HG03039 (cell line): Measurements from ENCODE around the gene PPA2.
"Not testable (repeated sequence)": the region's sequence is repeated elsewhere in the genome, so short reads cannot be mapped to it uniquely, and the experiment has no call there.

Experiments
- ATAC-seq: cut with Tn5 transposase; IDR thresholded peaks from one replicate; pipeline ENCODE4 v1.9.1; 2021; ENCODE audit warnings: mild to moderate bottlenecking, moderate library complexity; ENCODE audit not compliant: unreplicated experiment

The PPA2 gene

DNA sequence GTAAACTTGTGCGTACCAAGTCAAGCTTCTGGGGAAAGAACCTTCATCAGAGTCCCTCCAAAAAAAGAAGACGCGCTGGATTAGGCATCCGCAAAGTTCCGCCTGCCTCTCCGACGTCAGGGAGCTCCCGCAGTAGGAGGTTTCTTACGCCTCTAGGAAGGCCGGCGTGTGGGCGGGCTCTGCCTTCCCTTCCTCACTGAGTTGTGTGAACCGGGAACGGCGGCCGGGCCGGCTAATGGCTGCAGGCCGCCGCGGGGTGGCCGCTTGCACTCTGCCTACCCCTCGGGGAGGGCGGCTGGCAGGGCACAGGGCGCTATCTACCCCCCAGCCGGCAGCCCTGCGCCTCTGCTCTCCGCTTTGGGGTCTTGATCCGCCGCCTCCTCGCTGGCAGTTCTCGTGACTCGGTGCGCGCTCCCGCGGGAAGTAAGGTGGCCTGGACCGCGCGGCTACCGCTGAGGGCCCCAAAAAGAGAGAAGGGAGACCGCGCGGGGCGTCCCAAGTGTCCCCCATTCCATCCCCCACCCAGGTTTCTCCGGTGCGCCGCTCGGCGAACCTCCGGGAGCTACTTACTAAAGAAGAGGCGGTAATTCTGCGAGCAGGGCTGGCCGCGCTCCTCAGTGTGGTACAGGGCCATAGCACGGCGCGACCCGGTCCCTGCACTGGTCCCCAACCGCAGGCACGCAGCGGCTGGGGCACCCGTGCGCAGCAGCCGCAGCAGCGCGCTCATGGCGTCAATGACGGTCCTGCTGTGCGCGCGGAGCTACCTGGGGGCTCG is at the start of gene PPA2:
Gene PPA2, minus strand, starts transcription at position 739 of the 775 bp plus-strand sequence. Its CDS starts 12 bp downstream, at position 727.
- ATAC-seq, result peak; percentile 87

DNA sequence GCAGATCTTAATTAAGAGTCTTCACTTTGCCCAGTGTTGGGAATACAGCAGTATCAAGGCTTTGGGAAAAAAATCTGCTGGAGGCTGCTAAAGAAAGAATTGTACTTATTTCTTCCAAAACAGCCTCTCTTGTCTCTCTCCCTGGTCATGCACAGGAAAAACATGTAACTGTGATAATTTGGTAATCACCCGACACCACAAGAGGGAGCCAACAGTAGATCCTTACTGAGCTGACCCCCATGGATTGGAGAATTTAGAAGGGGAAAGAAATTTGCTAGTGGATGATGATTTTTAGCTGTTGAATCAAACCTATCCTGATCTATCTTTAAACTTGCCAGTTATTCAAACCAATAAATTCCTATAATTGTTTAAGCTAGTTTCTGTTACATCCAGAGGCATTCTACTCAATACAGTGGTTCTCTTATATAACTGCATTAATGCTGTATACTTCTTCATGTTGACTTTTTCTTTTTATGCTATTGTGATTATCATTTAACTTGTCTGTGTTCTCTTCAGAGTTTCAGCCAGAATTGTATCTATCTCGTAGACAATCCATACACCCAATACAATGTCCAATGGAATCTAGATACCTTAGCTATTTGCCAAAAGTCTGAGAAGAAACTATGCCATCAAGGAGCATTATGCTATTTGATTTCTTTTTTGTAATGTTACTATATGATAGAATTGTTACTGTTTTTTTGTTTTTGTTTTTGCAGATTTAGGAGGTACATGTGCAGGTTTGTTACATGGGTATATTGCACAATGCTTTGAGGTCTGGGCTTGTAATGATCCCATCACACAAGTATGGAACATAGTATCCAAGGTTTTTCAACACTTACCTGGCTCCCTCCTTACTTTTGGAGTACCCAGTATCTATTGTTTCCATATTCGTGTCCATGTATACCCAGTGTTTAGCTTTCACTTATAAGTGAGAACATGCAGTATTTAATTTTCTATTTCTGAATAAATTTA is 47.2 kb upstream of the PPA2 start:
- peak; percentile 70 for ATAC-seq

DNA sequence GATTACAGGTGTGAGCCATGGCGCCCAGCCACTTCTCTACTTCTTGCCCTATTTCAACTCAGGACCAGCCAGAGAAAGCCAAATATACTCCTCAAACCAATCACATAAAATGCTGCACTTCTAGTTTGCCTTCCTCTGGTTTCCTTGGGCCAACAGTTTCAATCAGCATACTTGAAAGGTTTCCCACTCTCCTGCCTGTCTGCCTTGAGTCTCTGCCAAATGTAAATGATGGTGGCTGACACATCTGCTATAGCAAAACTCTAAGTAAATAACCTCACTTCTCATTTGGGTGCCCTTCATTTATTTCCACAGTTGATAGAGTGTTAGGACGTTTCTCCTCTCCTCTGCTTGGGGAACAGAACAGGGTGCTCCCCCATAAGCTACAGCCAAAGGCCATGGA is 36.4 kb upstream of the PPA2 start:
- no peak for ATAC-seq

DNA sequence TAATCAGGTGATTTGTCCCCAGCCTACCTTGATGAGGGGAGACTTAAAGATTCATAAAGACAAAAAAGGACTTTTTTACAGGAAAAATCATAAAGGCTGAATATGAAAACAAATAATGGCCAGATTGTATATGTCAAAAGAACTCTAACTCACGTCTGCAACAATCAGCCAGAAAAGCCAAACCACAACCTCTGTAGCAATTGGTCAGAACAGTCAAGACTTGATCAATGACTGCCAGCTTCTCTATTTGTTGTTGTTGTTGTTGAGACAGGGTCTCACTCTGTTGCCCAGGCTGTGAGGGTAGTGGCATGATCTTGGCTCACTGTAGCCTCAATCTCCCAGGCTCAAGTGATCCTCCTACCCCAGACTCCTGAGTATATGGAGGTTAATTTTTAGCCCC is 35.9 kb upstream of the PPA2 start:
- ATAC-seq, result no peak

DNA sequence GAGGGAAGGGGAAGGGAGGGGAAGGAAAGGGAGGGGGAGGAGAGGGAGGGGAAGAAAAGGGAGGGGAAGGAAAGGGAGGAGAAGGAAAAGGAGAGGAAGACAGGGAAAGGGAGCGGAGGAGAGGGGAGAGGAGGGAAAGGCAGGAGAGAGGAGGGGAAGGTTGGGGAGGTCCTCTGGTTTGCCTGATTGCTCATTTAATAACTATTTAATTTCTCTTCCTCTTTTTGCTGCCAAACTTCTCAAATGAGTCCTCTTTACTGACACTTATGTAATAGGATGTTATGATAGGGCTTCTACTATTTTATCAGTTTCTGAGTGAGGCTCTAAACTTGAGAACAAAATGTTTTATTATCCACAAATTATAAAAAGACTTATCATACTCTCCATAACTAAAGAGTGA is 35.4 kb upstream of the PPA2 start:
- ATAC-seq, result peak; percentile 72

DNA sequence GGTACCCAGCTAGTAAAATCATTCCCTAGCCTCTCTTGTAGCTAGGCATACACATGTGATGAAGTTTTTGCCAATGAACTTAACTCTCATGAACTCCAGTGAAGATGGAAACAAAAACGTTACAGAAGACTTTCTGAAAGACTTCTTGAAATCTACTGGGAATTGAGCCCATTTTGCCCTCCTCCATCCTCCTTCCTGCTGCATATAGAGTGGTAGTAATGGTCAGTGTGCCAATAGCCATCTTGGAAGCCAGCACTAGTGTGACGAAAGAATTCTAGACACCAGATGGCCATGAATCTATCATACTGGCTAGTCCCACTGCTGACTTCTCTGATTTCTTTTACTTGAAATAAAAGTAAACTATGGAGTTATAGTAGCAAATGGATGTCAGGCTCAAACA is 30.9 kb upstream of the PPA2 start:
- no peak for ATAC-seq

DNA sequence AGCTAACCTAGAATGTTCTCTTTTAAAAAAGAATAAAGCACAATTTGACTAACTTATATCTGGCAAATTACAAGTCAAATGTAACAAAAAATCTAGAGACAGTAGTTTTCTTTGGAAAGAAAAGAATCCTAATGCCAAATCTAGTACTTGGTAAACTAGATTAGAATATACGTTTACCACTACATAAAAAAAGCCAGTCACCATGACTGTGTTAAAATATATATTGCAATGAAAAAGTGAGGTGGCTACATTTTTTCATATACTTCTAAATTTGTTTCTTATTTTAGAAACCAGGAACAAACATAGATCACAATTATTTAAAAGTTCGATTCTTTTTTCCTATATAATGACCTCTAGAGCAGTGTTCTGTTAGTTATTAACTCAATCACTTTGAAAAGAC is 29.6 kb upstream of the PPA2 start:
- ATAC-seq, result no peak

DNA sequence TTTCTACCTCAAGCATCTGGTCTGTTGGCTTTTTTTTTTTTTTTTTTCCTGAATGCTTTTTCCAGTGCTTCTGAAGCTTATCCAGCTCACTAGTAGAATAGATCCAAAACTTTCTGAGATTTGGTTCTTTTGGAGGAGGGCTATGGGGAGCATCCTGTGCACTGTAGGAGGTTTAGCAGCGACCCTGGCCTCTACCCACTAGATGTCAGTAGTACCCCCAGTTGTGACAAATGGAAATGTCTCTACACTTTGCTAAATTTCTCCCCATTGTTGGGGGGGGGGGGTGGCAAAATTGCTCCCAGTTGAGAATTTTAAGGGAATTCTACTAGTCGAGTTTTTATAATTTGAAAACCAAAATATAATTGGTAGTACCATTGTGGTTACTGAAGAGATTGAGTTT is 23.0 kb upstream of the PPA2 start:
- ATAC-seq, result no peak

DNA sequence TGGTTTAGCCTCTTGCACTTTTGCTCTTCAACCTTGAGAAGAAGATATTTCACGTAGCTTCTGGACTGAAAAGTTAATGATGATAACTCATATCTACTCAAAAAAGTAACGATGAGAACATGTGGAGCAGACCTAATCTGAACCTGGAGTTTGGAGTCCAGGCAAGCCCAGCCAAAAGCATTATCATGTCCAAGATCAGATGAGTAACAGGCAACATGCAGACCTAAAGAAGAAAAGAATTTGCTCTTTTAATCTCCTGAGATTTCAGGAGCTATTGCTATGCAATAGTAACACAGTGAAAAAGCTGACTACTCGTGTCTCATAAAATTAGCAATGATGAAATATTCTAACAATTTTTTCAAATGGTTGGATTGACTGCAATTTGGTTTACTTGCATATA is 21.8 kb upstream of the PPA2 start:
- no peak for ATAC-seq

DNA sequence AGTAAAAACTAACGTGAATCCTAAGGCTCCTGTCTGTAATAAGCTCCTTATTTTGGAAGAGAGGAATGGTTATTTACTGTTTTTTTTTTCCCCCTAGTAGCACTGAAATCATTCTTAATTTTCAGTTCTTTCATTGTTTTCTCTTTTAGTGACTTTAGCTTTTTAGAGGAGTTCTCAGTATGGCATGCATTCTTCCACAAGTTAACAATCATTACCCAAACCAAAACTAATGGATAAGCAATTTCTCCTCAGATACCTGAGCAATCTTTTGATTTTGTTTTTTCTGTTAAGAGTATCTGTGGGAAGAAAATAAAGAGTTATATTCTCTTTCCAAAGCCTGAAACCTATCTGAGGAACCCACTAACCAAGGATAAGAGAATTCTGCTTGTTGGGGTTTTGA is 16.7 kb upstream of the PPA2 start:
- no peak for ATAC-seq

DNA sequence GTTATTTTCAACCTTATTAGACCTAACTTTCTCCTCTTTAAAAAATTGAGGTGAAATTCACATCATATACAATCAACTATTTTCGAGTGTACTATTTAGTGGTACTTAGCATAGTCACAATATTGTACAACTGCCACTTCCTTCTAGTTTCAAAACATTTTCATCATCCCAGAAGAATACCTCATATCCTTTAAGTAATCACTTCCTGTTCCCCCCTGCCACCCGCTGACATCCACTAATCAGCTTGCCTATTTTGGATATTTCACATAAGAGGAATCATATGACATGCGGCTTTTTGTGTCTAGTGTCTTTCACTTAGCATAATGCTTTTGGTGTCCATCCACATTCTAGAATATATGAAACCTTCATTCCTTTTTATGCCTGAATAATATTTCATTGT is 10.0 kb upstream of the PPA2 start:
- no peak for ATAC-seq

DNA sequence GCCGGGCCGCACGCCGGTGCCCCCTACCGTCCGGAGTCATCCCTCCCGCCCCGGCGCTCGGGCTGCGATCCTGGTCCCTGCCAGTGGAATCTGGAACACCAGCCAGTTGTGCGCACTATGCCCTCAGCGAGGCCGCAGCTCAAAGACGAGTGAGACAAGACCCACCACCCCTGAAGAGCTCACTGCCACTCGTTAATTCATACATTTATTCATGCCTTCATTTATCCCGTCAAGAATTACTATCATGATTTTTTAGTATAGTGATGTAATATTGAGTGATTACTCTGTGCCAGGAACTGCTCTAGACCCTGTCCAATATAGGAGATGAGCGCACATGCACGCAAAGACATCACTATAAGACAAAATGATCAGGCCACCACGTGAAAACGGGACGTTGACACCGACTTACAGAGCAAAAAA is 247 bp upstream of the PPA2 start:
- ATAC-seq, result peak; percentile 1

DNA sequence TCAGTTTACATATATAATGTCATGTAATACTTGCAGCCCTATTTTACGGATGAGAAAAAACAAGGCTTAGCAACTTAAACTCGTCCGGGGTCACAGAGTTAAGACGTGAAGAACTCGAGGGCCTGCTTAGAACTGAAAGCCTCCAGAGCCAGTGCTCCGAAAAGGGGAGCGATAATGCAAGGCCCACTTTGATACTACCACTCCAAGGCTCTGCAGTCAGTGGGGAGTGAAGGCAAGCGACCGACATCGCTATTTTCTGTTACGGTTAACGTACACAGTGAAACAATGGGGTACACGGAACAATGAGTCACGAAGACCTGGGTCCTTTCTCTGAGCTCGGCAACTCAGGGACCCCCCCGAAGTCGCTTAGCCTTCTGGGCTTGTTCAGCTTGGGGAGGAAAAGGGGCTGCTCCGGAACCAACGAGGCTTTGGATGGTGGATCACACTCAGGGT is 965 bp downstream of the PPA2 start:
- ATAC-seq, result peak; percentile 4

DNA sequence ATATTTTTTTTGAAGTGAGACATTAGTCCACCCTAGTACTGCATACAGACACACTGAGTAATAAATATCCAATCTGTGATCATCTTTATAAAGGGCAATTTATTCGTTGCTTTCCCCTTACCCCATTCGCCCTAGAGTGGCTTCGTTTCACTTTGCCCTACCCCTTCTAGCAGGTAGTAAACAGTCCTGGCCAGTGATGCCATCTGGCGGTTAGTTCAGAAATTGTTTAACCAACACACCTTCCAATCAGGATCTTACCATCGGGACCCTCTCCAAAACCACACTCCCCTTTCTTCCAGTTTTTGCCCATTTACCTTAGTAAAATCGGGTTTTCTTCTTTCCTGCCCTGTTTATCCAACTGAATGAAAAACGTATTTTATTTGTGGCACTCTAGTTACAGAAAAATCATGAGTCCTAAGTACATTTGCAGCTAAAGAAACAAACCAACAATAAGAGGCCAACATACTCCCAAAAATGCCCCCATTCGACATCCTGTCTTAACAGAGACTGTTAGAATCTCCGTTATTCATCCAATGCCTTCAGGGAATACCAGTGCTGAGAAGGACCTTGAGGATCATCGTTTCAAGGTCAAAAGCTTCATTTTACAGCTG is 2.2 kb downstream of the PPA2 start:
- peak; percentile 26 for ATAC-seq

DNA sequence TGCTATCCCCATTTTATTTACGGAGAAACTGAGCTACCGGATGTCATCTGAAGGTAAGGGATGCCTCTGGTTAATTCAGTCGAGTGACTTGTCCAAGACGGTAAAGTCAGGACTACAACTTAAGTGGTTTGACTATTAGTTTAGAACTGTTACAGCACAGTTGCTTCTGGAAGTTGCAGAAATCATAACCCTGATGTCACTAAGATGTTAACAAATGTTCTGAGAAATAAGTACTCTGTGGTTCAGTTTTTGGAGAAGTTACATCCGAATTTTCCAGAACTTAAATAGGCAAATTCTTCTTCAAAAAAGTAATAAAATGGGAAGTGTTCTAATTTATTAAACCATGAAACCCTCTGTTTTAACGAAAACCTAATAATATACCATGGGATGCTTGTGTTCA is 3.1 kb downstream of the PPA2 start:
- ATAC-seq, result no peak

DNA sequence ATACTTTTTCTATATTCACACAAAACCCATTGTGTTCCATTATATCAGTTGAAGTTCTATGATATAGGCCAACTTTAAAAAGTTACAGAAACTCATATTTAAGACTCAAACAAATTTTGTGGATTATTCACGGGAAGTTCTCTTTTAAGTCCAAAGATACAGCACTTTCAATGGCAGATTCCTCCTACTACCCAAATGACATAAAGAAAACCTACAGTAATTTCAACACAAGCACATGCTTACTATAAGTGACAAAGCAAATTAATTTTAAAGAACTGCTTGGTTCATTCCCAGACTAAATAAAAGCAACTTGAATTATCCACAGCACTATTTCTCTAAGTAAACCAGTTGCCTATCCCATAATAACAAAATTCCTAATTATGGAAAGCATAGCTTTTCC is 4.1 kb downstream of the PPA2 start:
- no peak for ATAC-seq

DNA sequence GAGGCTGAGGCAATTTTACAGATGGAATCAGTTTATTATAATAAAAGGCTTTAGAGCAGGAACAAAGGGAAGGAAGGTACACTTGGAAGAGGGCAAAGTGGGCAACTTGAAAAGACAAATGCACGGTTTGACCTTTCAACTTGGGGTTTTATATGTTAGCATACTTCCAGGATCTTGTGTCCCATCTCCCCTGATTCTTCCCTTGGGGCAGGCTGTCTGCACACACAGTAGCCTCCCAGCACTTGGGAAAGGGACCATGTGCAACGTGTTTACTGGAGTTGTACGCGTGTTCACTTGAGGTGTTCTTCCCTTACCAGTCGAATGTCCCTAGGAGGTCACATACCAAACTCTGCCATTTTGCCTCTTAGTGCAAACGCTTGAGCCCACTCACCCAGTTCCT is 7.3 kb downstream of the PPA2 start:
- ATAC-seq, result no peak

DNA sequence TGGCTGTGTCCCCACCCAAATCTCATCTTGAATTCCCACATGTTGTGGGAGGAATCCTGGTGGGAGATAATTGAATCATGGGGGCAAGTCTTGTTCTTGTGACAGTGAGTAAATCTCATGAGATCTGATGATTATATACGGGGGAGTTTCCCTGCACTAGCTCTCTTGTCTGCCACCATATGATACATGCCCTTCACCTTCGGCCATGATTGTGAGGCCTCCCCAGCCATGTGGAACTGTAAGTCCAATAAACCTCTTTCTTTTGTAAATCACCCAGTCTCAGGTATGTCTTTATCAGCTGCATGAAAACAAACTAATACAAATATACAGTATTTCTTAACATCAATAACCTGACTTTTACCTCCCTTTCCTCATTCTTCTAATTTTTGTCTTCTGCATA is 9.3 kb downstream of the PPA2 start:
- not testable (repeated sequence) for ATAC-seq

DNA sequence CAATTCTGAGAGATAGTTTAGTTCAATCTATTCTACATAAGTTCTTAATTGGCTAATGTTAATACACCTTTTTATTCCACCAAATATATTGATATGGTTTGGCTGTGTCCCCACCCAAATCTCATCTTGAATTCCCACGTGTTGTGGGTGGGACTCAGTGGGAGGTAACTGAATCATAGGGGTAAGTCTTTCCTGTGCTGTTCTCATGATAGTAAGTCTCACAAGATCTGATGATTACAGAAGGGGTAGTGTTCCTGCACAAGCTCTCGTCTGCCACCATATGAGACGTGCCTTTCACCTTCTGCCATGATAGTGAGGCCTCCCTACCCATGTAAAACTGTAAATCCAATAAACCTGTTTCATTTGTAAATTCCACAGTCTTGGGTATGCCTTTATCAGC is 11.3 kb downstream of the PPA2 start:
- ATAC-seq, result no peak

DNA sequence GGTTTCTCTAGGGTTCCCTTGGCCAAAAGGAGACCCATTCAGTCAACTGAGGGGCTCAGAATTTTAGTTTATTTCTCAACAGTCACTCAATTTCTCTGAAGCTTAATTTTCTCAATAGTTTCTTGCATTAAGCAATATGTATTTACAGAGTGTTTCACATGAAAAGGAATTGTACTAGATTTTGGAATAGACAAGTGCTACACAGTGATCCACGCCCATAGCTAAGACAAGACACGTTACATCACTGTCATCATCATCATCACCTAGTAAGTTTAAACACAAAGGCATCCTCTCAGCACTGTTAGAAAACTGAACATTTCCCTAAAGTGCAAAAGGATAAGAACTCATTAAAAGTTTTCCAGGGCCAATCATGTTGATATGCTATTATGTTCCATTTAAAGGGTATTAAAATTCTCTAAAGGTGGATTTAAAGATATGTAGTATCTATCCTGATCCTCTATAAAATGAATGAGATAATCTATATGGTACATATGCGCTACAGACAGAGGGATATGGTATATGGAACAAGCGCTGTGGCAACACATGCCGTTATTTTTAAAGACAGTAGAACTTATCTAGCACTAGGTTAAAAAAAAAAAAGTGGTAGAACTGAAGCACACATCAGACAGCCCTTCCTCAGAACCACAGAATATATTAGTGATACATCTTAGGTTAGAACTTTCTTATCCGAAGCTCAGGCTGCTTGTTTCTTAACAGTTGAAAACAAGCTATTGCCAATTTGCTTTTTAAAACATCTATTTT is 12.1 kb downstream of the PPA2 start:
- no peak for ATAC-seq

DNA sequence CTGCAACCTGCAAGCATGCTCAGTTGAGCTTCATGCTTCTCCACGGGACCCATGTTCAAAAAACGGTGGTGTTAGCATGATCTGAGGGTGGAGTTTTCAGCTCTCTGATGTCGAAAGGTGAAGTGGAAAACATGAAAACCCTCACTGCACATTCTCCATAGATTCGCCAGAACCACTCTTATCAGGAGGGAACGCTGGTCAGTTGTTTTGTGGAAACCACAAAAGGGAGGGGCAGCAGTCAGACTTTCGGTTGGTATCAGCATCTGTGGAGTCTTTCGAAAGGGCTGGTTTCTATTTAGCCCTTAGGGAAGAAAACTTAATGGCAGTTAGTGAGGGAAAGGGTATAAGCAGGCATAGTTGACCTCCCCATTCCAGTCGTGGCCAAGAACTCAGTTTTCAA is 12.6 kb downstream of the PPA2 start:
- no peak for ATAC-seq
